Thyroid gland (tissue), 4 donors: Measurements from ENCODE around the gene STEAP3. TPM values are rescaled to one million over a fixed set of nuclear protein-coding genes. Genes with fewer than 3 reads are reported as not detected.

Source experiments
- DNase-seq, 2 donors: peaks; one replicate each; pipeline ENCODE4 v3.0.0-alpha.2; 2019
- H3K27ac ChIP-seq, 3 donors: fragments of 200-600 bp; sonication (generic); 1 replicate in 2 of 3; 2 replicates in 1 of 3; pipeline ENCODE4 v1.5.1; 2016 to 2019; ENCODE audit warnings: mild to moderate bottlenecking in 1 of 3, moderate library complexity in 1 of 3
- H3K27me3 ChIP-seq: fragments of 200-600 bp; sonication (generic); one replicate; pipeline ENCODE4 v1.5.1; 2019
- H3K36me3 ChIP-seq, 2 donors: fragments of 200-600 bp; sonication (generic); one replicate each; pipeline ENCODE4 v1.5.1; 2016 to 2019
- H3K4me1 ChIP-seq, 2 donors: fragments of 200-600 bp; sonication (generic); one replicate each; pipeline ENCODE4 v1.5.1; 2017 to 2019
- H3K4me3 ChIP-seq, 3 donors: fragments of 200-600 bp; sonication (generic); replicated peaks in 1 of 3; 1 replicate in 2 of 3; 2 replicates in 1 of 3; pipeline ENCODE4 v1.5.1; 2016; ENCODE audit warnings: mild to moderate bottlenecking in 1 of 3
- H3K9me3 ChIP-seq: fragments of 200-600 bp; sonication (generic); one replicate; pipeline ENCODE4 v1.5.1; 2017
- CTCF ChIP-seq, 6 experiments: fragments of 200-600 bp in 3 of 6; fragments of 450-650 bp in 3 of 6; sonication (generic) in 3 of 6; IDR thresholded peaks; one replicate each; pipeline ENCODE4 v1.5.1; 2016 to 2019; ENCODE audit warnings: antibody characterized with exemption in 6 of 6, mild to moderate bottlenecking in 2 of 6, inconsistent platforms in 1 of 6, moderate library complexity in 1 of 6
- POLR2A ChIP-seq, 2 donors: fragments of 450-650 bp; IDR thresholded peaks; one replicate each; pipeline ENCODE4 v1.6.1; 2017; ENCODE audit warnings: antibody characterized with exemption in 2 of 2, mild to moderate bottlenecking in 2 of 2, moderate library complexity in 1 of 2
- WGBS, 2 donors: methylation state at CpG; one replicate each; pipeline ENCODE4 v1.1.5; 2017; 5-methylcytosine and 5-hydroxymethylcytosine counted together
- intact Hi-C: fragments of 100-400 bp; cut with DNase I; formaldehyde crosslinking; loops from one replicate; pipeline ENCODE4 v1.15.1; 2023
- total RNA-seq, 4 donors: library from RNA; depleted of rRNA; stranded (reverse); fragments of >200 nt; gene quantifications; one replicate each; pipeline ENCODE4 v1.2.3, GENCODE V29; 2016

Gene STEAP3
- total RNA-seq, 4 donors from 2014 or later: 7.4 to 23.2 (median 12.0) TPM

DNA sequence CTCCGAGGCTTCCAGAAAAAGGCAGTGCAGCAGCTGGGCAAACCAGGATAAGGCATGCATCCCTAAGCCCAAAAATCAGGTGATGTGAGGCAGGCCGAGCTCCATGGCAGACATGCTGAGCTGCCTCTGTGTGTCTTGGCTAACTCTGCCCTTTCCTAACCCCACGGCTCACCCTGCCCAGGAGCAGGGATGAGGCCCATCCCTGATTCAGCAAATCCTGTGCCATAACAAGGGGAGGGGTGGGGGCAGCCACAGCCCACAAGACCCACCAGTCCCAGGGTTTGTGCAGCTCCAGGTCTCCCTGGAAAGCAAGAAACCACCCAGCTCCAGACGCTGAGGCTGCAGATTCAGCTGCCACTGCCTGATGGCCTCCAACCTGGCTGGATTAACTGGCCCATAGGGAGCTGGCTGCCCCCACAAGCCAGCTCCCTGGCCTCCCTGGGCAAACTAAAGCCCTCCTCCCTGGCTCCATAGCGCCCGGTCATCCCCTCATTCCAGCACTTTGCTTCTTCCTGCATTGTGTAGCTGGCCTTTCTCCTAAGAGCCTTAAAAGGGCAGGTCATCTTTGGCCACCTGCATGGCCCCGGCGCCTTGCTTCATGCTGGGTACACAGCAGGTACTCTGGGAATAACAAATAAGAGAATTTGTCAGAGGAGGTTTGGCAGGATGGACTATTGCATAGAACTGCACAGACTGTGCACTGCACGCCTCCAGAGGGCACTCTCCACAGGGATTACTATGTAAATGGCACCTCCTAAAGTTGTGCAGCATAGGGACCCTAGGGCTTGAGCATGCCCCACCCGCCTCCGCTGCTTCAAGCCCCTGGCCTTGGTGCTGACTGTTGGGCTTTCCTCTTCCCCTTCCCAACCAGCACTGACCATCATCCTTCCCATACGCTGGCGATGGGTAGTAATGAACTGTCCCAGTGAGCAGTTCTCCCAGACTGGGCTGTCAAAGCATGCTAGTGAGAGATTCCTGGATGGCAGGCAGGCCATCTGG, 10.7 kb downstream of the STEAP3 start:
- H3K27ac ChIP-seq: no peak overlapping the region
- no peak overlapping the region for H3K4me3 ChIP-seq
- intact Hi-C loops: no loop called here
- no peak for DNase-seq
- no peaks in the 10 kb centered on the region for H3K4me1 ChIP-seq
- 63 to 73% methylated on average over 8 to 10 of the region's 13 CpGs for WGBS, 2 donors
- H3K9me3 ChIP-seq: no peaks in the 10 kb centered on the region
- no peaks in the 10 kb centered on the region for H3K36me3 ChIP-seq
- TF ChIP-seq CTCF (IDR thresholded peaks at IDR 0.05) (peak in 1 of 6 experiments; percentile 16), POLR2A (IDR thresholded peaks at IDR 0.05) (no peak)
- no peaks in the 10 kb centered on the region for H3K27me3 ChIP-seq

GRCh38 chr2:119236796-119237195, 13.2 kb downstream of the STEAP3 start:
- Histone ChIP-seq H3K4me3 (no peak overlapping the region), H3K36me3 (no peaks in the 10 kb centered on the region), H3K4me1 (peaks cover 5 to 14% of the 10 kb centered on the region in 2 donors), H3K27ac (no peak overlapping the region), H3K27me3 (no peaks in the 10 kb centered on the region), H3K9me3 (no peaks in the 10 kb centered on the region)
- DNase-seq: no peak
- TF ChIP-seq POLR2A (IDR thresholded peaks at IDR 0.05) (no peak), CTCF (IDR thresholded peaks at IDR 0.05) (no peak)
- intact Hi-C loops: no loop called here
- 90 to 93% methylated on average over 1 of the region's 1 CpG for WGBS, 2 donors

- Histone ChIP-seq H3K27ac (peak overlapping the region in 2 of 3 donors; percentile 27 to 78), H3K9me3 (no peaks in the 10 kb centered on the region), H3K4me1 (peaks cover 5 to 14% of the 10 kb centered on the region in 2 donors), H3K36me3 (no peaks in the 10 kb centered on the region), H3K4me3 (no peak overlapping the region), H3K27me3 (no peaks in the 10 kb centered on the region)
- WGBS, 2 donors: 62 to 66% methylated on average over 12 to 13 of the region's 15 CpGs
- no peak for TF ChIP-seq POLR2A (IDR thresholded peaks at IDR 0.05)
- no peak for TF ChIP-seq CTCF (IDR thresholded peaks at IDR 0.05)
- peak; percentile 71 to 77 for DNase-seq
- intact Hi-C loops: no loop called here
These were observed 16.9 kb downstream of the STEAP3 start for GRCh38 chr2:119240311-119241204.

DNA sequence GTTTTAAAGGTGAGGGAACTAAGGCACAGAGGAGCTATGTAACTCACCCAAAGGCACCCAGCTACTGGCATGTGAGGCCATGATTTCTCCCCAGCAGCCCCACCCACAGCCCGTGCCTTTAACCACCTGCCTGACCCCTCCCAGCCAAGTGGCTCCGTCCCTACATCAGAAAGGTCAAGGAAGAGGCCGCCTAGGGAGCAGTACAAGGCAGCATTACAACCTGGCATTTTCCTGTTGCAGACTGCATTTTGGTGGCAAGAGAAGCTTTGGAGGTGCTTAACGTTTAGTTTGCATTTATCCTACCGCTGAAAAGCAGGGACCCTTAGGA, 17.5 kb downstream of the STEAP3 start:
- intact Hi-C loops: no loop called here
- Histone ChIP-seq H3K4me1 (peaks cover 5 to 14% of the 10 kb centered on the region in 2 donors), H3K36me3 (no peaks in the 10 kb centered on the region), H3K4me3 (no peak overlapping the region), H3K9me3 (no peaks in the 10 kb centered on the region), H3K27ac (no peak overlapping the region), H3K27me3 (no peaks in the 10 kb centered on the region)
- DNase-seq: no peak
- TF ChIP-seq CTCF (IDR thresholded peaks at IDR 0.05) (no peak), POLR2A (IDR thresholded peaks at IDR 0.05) (no peak)
- 83 to 100% methylated on average over 3 to 5 of the region's 5 CpGs for WGBS, 2 donors
